WTC11 (cell line): ENCODE measurements around the gene RIOX2.

Experiments
- CREB1 ChIP-seq: sonication (generic); formaldehyde crosslinking; IDR thresholded peaks from 2 replicates; pipeline ENCODE4 v1.8.0; 2023; ENCODE audit warnings: mild to moderate bottlenecking, missing genetic modification reagents
- NR1H2 ChIP-seq: sonication (generic); formaldehyde crosslinking; IDR thresholded peaks from 2 replicates; pipeline ENCODE4 v1.9.0; 2021; ENCODE audit warnings: mild to moderate bottlenecking, moderate library complexity, missing genetic modification reagents
- TCF7 ChIP-seq: sonication (generic); formaldehyde crosslinking; IDR thresholded peaks from 2 replicates; pipeline ENCODE4 v1.8.0; 2022; ENCODE audit warnings: mild to moderate bottlenecking, low read depth, missing genetic modification reagents, moderate library complexity
- TF ChIP-seq, protein P1 (sequence below): fragments of 200-600 bp; IDR thresholded peaks from 2 replicates; pipeline ENCODE4 v1.8.0; 2022; ENCODE audit warnings: antibody characterized with exemption
- TF ChIP-seq, protein P2 (sequence below): sonication (generic); formaldehyde crosslinking; conservative IDR thresholded peaks from 2 replicates; pipeline ENCODE4 v1.8.1; 2022; ENCODE audit warnings: mild to moderate bottlenecking, missing genetic modification reagents
- TF ChIP-seq, protein P3 (sequence below): sonication (generic); formaldehyde crosslinking; IDR thresholded peaks from 2 replicates; pipeline ENCODE4 v1.8.1; 2022; ENCODE audit warnings: mild to moderate bottlenecking, missing genetic modification reagents, moderate library complexity, borderline replicate concordance

DNA sequence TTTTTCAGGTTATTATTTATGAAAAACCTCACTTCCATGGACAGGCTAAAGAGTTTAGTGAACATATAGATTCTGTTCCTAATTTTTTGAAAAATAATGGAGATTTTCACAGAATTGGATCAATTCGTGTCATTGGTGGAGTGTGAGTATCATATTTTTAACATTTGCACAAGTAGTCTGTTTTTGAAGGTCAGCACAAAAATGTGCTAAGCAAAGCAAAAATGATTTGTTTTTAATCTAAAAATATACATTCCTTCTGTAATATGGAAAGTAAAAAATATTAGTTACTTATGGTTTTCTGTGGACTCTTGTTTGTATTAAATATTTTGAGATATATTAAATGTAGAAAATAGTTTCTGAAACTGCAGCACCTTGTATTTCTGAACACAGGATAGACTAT lies 79.4 kb downstream of the RIOX2 start:
- TF ChIP-seq CREB1 (CRISPR knock-in tag): no peak
- no peak for TF ChIP-seq TCF7 (CRISPR knock-in tag)
- TF ChIP-seq, protein P1, sequence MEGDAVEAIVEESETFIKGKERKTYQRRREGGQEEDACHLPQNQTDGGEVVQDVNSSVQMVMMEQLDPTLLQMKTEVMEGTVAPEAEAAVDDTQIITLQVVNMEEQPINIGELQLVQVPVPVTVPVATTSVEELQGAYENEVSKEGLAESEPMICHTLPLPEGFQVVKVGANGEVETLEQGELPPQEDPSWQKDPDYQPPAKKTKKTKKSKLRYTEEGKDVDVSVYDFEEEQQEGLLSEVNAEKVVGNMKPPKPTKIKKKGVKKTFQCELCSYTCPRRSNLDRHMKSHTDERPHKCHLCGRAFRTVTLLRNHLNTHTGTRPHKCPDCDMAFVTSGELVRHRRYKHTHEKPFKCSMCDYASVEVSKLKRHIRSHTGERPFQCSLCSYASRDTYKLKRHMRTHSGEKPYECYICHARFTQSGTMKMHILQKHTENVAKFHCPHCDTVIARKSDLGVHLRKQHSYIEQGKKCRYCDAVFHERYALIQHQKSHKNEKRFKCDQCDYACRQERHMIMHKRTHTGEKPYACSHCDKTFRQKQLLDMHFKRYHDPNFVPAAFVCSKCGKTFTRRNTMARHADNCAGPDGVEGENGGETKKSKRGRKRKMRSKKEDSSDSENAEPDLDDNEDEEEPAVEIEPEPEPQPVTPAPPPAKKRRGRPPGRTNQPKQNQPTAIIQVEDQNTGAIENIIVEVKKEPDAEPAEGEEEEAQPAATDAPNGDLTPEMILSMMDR: no peak
- TF ChIP-seq, protein P2, sequence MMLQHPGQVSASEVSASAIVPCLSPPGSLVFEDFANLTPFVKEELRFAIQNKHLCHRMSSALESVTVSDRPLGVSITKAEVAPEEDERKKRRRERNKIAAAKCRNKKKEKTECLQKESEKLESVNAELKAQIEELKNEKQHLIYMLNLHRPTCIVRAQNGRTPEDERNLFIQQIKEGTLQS: no peak
- TF ChIP-seq, protein P3, sequence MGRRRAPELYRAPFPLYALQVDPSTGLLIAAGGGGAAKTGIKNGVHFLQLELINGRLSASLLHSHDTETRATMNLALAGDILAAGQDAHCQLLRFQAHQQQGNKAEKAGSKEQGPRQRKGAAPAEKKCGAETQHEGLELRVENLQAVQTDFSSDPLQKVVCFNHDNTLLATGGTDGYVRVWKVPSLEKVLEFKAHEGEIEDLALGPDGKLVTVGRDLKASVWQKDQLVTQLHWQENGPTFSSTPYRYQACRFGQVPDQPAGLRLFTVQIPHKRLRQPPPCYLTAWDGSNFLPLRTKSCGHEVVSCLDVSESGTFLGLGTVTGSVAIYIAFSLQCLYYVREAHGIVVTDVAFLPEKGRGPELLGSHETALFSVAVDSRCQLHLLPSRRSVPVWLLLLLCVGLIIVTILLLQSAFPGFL (CRISPR knock-in tag): no peak
- no peak for TF ChIP-seq NR1H2 (CRISPR knock-in tag)
